ENCODE results near the gene AXIN2. TPM values are rescaled to one million over a fixed set of nuclear protein-coding genes. Genes with fewer than 3 reads are reported as not detected.

The AXIN2 gene
- total and polyA plus RNA-seq, 10 of the 15 experiments (the other 5 are each of a cell fraction or from before 2014, with no cell fraction given), result 0.47 to 7.8 (median 3.1) TPM

GRCh38 chr17:65495122-65496055 lies 66.1 kb downstream of the AXIN2 start (continued):
- TF ChIP-seq ZNF24 (IDR thresholded peaks at IDR 0.05) (no peak), HDAC2 (IDR thresholded peaks at IDR 0.05) (no peak)
- TF ChIP-seq, protein P1, sequence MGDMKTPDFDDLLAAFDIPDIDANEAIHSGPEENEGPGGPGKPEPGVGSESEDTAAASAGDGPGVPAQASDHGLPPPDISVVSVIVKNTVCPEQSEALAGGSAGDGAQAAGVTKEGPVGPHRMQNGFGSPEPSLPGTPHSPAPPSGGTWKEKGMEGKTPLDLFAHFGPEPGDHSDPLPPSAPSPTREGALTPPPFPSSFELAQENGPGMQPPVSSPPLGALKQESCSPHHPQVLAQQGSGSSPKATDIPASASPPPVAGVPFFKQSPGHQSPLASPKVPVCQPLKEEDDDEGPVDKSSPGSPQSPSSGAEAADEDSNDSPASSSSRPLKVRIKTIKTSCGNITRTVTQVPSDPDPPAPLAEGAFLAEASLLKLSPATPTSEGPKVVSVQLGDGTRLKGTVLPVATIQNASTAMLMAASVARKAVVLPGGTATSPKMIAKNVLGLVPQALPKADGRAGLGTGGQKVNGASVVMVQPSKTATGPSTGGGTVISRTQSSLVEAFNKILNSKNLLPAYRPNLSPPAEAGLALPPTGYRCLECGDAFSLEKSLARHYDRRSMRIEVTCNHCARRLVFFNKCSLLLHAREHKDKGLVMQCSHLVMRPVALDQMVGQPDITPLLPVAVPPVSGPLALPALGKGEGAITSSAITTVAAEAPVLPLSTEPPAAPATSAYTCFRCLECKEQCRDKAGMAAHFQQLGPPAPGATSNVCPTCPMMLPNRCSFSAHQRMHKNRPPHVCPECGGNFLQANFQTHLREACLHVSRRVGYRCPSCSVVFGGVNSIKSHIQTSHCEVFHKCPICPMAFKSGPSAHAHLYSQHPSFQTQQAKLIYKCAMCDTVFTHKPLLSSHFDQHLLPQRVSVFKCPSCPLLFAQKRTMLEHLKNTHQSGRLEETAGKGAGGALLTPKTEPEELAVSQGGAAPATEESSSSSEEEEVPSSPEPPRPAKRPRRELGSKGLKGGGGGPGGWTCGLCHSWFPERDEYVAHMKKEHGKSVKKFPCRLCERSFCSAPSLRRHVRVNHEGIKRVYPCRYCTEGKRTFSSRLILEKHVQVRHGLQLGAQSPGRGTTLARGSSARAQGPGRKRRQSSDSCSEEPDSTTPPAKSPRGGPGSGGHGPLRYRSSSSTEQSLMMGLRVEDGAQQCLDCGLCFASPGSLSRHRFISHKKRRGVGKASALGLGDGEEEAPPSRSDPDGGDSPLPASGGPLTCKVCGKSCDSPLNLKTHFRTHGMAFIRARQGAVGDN (IDR thresholded peaks at IDR 0.05), result no peak

- ChIA-PET CTCF (no interaction called here), SMC1A (ENCODE audit: uncharacterized antibody, unreplicated experiment) (no interaction called here), RAD21 (ENCODE audit: unreplicated experiment) (no interaction called here), POLR2A (no interaction called here)
- Histone ChIP-seq H3K4me2 (ENCODE audit: control insufficient read depth, insufficient read depth) (no peak overlapping the region), H3K9me3 (replicated peaks; ENCODE audit: control insufficient read depth, insufficient read depth, low read length) (no peaks in the 10 kb centered on the region), H3K27me3 (replicated peaks in 1 of 2; ENCODE audit: control insufficient read depth in 2 of 2, insufficient read depth in 2 of 2, low read length in 1 of 2) (no peaks in the 10 kb centered on the region; a peak in 1 of 4 replicates), H3K27ac (ENCODE audit: control insufficient read depth, insufficient read depth) (no peak overlapping the region), H3K79me2 (ENCODE audit: control insufficient read depth, insufficient read depth, low read length) (no peaks in the 10 kb centered on the region), H3K36me3 (ENCODE audit: control insufficient read depth in 2 of 2, insufficient read depth in 2 of 2, low read length in 1 of 2) (no peaks in the 10 kb centered on the region), H4K20me1 (ENCODE audit: control insufficient read depth, insufficient read depth) (no peaks in the 10 kb centered on the region), H3K4me1 (ENCODE audit: control insufficient read depth, insufficient read depth, low read length) (no peaks in the 10 kb centered on the region), H3K9ac (ENCODE audit: control insufficient read depth, insufficient read depth, low read length) (no peak overlapping the region), H2AFZ (ENCODE audit: control insufficient read depth, low read depth, low read length) (no peak overlapping the region), H3K4me3 (no peak overlapping the region)
- intact Hi-C loops (cut with micrococcal nuclease; ENCODE audit: unreplicated experiment), result no loop called here
- no TSS peak for BruUV-seq (replicated peaks)
- FAIRE-seq (no peak), ATAC-seq (no peak), DNase-seq (ENCODE audit: low read depth, low spot score) (no peak)
- 15% methylated on average over 7 of the region's 7 CpGs for WGBS (ENCODE audit: insufficient coverage, insufficient replicate concordance, low lambda C conversion rate, missing lambda C conversion rate)
- in situ Hi-C loops (cut with MboI), result no loop called here
- TF ChIP-seq IRF5 (IDR thresholded peaks at IDR 0.05; ENCODE audit: borderline replicate concordance) (no peak), KLF5 (IDR thresholded peaks at IDR 0.05; ENCODE audit: partially characterized antibody) (no peak), EP300 (IDR thresholded peaks at IDR 0.05; ENCODE audit: borderline replicate concordance in 1 of 2, control insufficient read depth in 1 of 2, low read depth in 2 of 2, low read length in 2 of 2) (no peak), BRCA1 (IDR thresholded peaks at IDR 0.05; ENCODE audit: low read depth, low read length) (no peak), ZNF622 (IDR thresholded peaks at IDR 0.05) (no peak), RBBP5 (conservative IDR thresholded peaks at IDR 0.05) (no peak), TCF7 (IDR thresholded peaks at IDR 0.05; ENCODE audit: borderline replicate concordance) (no peak), FOXK2 (IDR thresholded peaks at IDR 0.05) (no peak), SUPT20H (IDR thresholded peaks at IDR 0.05; ENCODE audit: borderline replicate concordance, control insufficient read depth, low read depth, low read length) (no peak)
Measured at GRCh38 chr17:65489413-65490155, 71.9 kb downstream of the AXIN2 start.
